Measurements from ENCODE around the gene RDH8. TPM values are rescaled to one million over a fixed set of nuclear protein-coding genes. Genes with fewer than 3 reads are reported as not detected.

Gene RDH8
- polyA plus RNA-seq, 1 of the 3 experiments (the other 2 are of a cell fraction) = not detected

DNA sequence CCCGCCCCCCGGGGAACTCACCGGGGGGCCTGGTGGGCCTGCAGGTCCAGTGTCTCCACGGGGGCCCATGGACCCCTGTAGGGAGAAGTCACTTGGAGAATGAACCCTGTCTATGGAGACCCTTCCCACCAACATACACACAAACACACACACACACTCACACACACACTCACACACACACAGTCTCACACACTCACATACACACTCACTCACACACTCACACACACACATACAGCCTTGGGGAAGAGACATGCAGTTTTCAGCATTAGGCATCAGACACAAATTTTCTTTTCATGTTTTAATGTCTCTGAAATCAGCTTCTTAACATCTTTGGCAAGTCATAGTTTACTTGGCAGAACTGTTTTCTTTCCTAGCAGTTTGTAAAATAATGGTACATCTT is 46.0 kb upstream of the RDH8 start:
- Histone ChIP-seq H2AFZ (ENCODE audit: low read depth) (no peak overlapping the region), H3K9me2 (no peaks in the 10 kb centered on the region), H3F3A (replicated peaks; ENCODE audit: insufficient read depth) (no peaks in the 10 kb centered on the region), H4K20me1 (ENCODE audit: insufficient read depth) (no peaks in the 10 kb centered on the region), H3K4me3 (ENCODE audit: low read depth in 2 of 2, low read length in 1 of 2) (no peak overlapping the region), H3K27ac (ENCODE audit: low read depth in 2 of 2, low read length in 1 of 2) (no peak overlapping the region), H3K9me3 (no peaks in the 10 kb centered on the region), H3K27me3 (ENCODE audit: insufficient read depth) (peaks cover 43% of the 10 kb centered on the region), H3K4me1 (ENCODE audit: control insufficient read depth in 1 of 2, insufficient read depth in 2 of 2, low read depth in 1 of 2, low read length in 1 of 2) (no peaks in the 10 kb centered on the region), H3K9ac (no peak overlapping the region), H3K36me3 (replicated peaks in 1 of 2; ENCODE audit: control insufficient read depth in 1 of 2, insufficient read depth in 2 of 2, low read length in 1 of 2) (no peaks in the 10 kb centered on the region), H3K4me2 (no peak overlapping the region), H3K79me2 (ENCODE audit: insufficient read depth) (no peaks in the 10 kb centered on the region)
- DNase-seq = no peak
- TF ChIP-seq CHD2 (IDR thresholded peaks at IDR 0.05; ENCODE audit: low read length, partially characterized antibody) (no peak), TCF12 (IDR thresholded peaks at IDR 0.05) (no peak), USF2 (IDR thresholded peaks at IDR 0.05; ENCODE audit: borderline replicate concordance, low read depth, low read length) (no peak), YY1 (IDR thresholded peaks at IDR 0.05; ENCODE audit: low read depth) (no peak), ELF1 (IDR thresholded peaks at IDR 0.05) (no peak), NFIC (IDR thresholded peaks at IDR 0.05; ENCODE audit: borderline replicate concordance) (no peak), RAD21 (IDR thresholded peaks at IDR 0.05; ENCODE audit: low read length) (no peak), RXRA (IDR thresholded peaks at IDR 0.05; ENCODE audit: borderline replicate concordance, low read depth) (no peak), EZH2phosphoT487 (IDR thresholded peaks at IDR 0.05; ENCODE audit: borderline replicate concordance, low read depth) (no peak), MAX (IDR thresholded peaks at IDR 0.05; ENCODE audit: low read depth) (no peak), SMC3 (IDR thresholded peaks at IDR 0.05; ENCODE audit: low read depth, low read length) (no peak), USF1 (IDR thresholded peaks at IDR 0.05; ENCODE audit: borderline replicate concordance, low read depth) (no peak), MXI1 (IDR thresholded peaks at IDR 0.05; ENCODE audit: low read depth, low read length) (no peak), FOSL2 (IDR thresholded peaks at IDR 0.05; ENCODE audit: borderline replicate concordance, low read depth) (no peak), TAF1 (IDR thresholded peaks at IDR 0.05; ENCODE audit: borderline replicate concordance, low read depth, low read length) (no peak), SIN3A (IDR thresholded peaks at IDR 0.05; ENCODE audit: borderline replicate concordance, low read depth, low read length) (no peak), NRF1 (IDR thresholded peaks at IDR 0.05; ENCODE audit: low read depth, low read length) (no peak), TEAD4 (IDR thresholded peaks at IDR 0.05; ENCODE audit: borderline replicate concordance, insufficient read depth) (no peak)
- TF ChIP-seq, protein P1, sequence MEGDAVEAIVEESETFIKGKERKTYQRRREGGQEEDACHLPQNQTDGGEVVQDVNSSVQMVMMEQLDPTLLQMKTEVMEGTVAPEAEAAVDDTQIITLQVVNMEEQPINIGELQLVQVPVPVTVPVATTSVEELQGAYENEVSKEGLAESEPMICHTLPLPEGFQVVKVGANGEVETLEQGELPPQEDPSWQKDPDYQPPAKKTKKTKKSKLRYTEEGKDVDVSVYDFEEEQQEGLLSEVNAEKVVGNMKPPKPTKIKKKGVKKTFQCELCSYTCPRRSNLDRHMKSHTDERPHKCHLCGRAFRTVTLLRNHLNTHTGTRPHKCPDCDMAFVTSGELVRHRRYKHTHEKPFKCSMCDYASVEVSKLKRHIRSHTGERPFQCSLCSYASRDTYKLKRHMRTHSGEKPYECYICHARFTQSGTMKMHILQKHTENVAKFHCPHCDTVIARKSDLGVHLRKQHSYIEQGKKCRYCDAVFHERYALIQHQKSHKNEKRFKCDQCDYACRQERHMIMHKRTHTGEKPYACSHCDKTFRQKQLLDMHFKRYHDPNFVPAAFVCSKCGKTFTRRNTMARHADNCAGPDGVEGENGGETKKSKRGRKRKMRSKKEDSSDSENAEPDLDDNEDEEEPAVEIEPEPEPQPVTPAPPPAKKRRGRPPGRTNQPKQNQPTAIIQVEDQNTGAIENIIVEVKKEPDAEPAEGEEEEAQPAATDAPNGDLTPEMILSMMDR (IDR thresholded peaks at IDR 0.05) = no peak
- ChIA-PET CTCF (no interaction called here), POLR2A (no interaction called here)
- 5% methylated on average over 4 of the region's 4 CpGs for WGBS (ENCODE audit: low lambda C conversion rate)

Measured in SK-N-SH (cell line).